SKM-1 treated with dmso at 0.1 percent for 144 hours (cell line): ENCODE results near the gene MAPT.
A peak's percentile ranks its signal among the peaks of the same experiment; 100 is the strongest.

Experiments used
- DNase-seq: peaks from one replicate; lab custom pipeline; 2025; ENCODE audit not compliant: unreplicated experiment; lab: John Stamatoyannopoulos, UW

Gene MAPT

GRCh38 chr17:45894022-45894784 is at the start of gene MAPT:
TSS of gene MAPT (plus strand) at chr17:45894554. CDS start at chr17:45962338, 67,784 bp downstream.
- DNase-seq = peak; percentile 85

GRCh38 chr17:45844695-45845375 is 49.5 kb upstream of the MAPT start, which contains the start of gene SPPL2C:
TSS of gene SPPL2C (plus strand) at chr17:45844881. CDS start at chr17:45844907, 26 bp downstream.
- DNase-seq = no peak

- no peak for DNase-seq
Observed at GRCh38 chr17:45845376-45846185, 48.8 kb upstream of the MAPT start.

GRCh38 chr17:45846223-45846622 is 48.1 kb upstream of the MAPT start:
- no peak for DNase-seq

- DNase-seq = no peak
Observed at GRCh38 chr17:45846646-45847045, 47.7 kb upstream of the MAPT start.

- no peak for DNase-seq
Observed at GRCh38 chr17:45847101-45847500, 47.3 kb upstream of the MAPT start.

- no peak for DNase-seq
Observed at GRCh38 chr17:45847747-45848146, 46.6 kb upstream of the MAPT start.

- no peak for DNase-seq
Observed at GRCh38 chr17:45848405-45848804, 45.9 kb upstream of the MAPT start.

- DNase-seq = no peak
Observed at GRCh38 chr17:45848868-45849535, 45.4 kb upstream of the MAPT start.

GRCh38 chr17:45849536-45849990 is 44.8 kb upstream of the MAPT start:
- no peak for DNase-seq

- no peak for DNase-seq
Observed at GRCh38 chr17:45850011-45850410, 44.3 kb upstream of the MAPT start.

GRCh38 chr17:45850468-45850867 is 43.9 kb upstream of the MAPT start:
- DNase-seq = no peak

- no peak for DNase-seq
Observed at GRCh38 chr17:45851022-45851421, 43.3 kb upstream of the MAPT start.

- no peak for DNase-seq
Observed at GRCh38 chr17:45851464-45851863, 42.9 kb upstream of the MAPT start.

GRCh38 chr17:45851873-45852272 is 42.5 kb upstream of the MAPT start:
- DNase-seq = no peak

GRCh38 chr17:45852535-45853297 is 41.6 kb upstream of the MAPT start:
- DNase-seq = peak; percentile 37

- DNase-seq = no peak
Observed at GRCh38 chr17:45854209-45854608, 40.1 kb upstream of the MAPT start.

- no peak for DNase-seq
Observed at GRCh38 chr17:45855691-45856336, 38.5 kb upstream of the MAPT start.

- no peak for DNase-seq
Observed at GRCh38 chr17:45857977-45858708, 36.2 kb upstream of the MAPT start.
